Neural cell (in vitro differentiated cells): ENCODE results near the gene PGC.

Experiments
- EP300 ChIP-seq: fragments of 450-650 bp; conservative IDR thresholded peaks from 2 replicates; pipeline ENCODE4 v1.6.1; 2014; ENCODE audit warnings: antibody characterized with exemption, mild to moderate bottlenecking, moderate library complexity; ENCODE audit not compliant: poor library complexity, severe bottlenecking
- EZH2 ChIP-seq: fragments of 200-600, 300-800 bp; shearing (Covaris generic), sonication (generic); IDR thresholded peaks from 2 replicates; pipeline ENCODE4 v1.6.1; 2014; ENCODE audit warnings: antibody characterized with exemption, low read length, borderline replicate concordance, mild to moderate bottlenecking; ENCODE audit not compliant: insufficient read depth, poor library complexity, severe bottlenecking
- MXI1 ChIP-seq: fragments of 450-650 bp; conservative IDR thresholded peaks from 2 replicates; pipeline ENCODE4 v1.6.1; 2014; ENCODE audit warnings: antibody characterized with exemption, mild to moderate bottlenecking; ENCODE audit not compliant: poor library complexity, severe bottlenecking
- POLR2AphosphoS5 ChIP-seq: IDR thresholded peaks from 2 replicates; pipeline ENCODE4 v1.6.1; 2012
- RAD21 ChIP-seq: fragments of 450-650 bp; conservative IDR thresholded peaks from 2 replicates; pipeline ENCODE4 v1.6.1; 2014; ENCODE audit warnings: antibody characterized with exemption, mild to moderate bottlenecking, moderate library complexity
- SMC3 ChIP-seq: fragments of 450-650 bp; conservative IDR thresholded peaks from 2 replicates; pipeline ENCODE4 v1.6.1; 2014; ENCODE audit warnings: antibody characterized with exemption, mild to moderate bottlenecking, moderate library complexity; ENCODE audit not compliant: poor library complexity
- TAF1 ChIP-seq: IDR thresholded peaks from 2 replicates; pipeline ENCODE4 v1.6.1; 2012; ENCODE audit warnings: low read depth
- TF ChIP-seq, protein P1 (sequence below): fragments of 450-650 bp; IDR thresholded peaks from 2 replicates; pipeline ENCODE4 v1.5.1; 2014; ENCODE audit warnings: antibody characterized with exemption, mild to moderate bottlenecking, moderate library complexity; ENCODE audit not compliant: poor library complexity, severe bottlenecking
- TF ChIP-seq, protein P2 (sequence below): IDR thresholded peaks from 2 replicates; pipeline ENCODE4 v1.6.1; 2012; ENCODE audit warnings: borderline replicate concordance

DNA sequence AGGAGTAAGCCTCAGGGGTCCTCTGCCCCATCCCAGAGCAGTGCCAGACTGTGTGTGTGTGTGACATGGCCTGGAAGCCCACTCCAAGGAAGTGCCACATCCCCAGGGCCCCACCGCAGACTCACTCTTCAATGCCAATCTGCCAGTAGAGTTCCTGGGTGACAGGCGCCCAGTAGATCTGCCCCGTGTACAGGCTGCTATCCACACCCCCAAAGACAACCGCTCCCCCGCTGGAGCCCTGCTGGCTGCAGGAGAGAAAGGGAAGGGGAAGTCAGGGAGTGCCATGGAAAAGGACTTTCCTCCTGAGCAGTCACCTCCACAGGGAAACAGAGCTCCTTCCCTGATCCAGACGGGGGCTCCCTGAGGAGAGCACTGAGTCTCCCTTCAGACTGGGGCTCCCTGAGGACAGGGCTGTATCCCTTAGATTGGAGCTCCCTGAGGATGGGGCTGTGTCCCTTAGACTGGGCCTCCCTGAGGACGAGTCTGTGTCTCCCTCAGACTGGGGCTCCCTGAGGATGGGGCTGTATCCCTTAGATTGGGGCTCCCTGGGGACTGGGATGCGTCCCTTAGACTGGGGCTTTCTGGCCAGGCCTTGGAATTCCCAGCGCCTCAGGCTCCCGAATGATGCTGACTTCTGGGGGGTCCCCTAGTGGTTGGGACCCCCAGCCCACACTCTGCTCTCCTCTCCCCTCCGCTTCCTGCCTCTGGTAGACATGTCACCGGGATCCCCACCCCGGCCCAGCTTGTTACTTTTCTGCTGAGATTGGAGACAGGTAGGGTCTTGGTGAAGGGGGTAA, 6.6 kb downstream of the PGC start:
- TF ChIP-seq, protein P1, sequence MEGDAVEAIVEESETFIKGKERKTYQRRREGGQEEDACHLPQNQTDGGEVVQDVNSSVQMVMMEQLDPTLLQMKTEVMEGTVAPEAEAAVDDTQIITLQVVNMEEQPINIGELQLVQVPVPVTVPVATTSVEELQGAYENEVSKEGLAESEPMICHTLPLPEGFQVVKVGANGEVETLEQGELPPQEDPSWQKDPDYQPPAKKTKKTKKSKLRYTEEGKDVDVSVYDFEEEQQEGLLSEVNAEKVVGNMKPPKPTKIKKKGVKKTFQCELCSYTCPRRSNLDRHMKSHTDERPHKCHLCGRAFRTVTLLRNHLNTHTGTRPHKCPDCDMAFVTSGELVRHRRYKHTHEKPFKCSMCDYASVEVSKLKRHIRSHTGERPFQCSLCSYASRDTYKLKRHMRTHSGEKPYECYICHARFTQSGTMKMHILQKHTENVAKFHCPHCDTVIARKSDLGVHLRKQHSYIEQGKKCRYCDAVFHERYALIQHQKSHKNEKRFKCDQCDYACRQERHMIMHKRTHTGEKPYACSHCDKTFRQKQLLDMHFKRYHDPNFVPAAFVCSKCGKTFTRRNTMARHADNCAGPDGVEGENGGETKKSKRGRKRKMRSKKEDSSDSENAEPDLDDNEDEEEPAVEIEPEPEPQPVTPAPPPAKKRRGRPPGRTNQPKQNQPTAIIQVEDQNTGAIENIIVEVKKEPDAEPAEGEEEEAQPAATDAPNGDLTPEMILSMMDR: no peak
- TF ChIP-seq, protein P2, sequence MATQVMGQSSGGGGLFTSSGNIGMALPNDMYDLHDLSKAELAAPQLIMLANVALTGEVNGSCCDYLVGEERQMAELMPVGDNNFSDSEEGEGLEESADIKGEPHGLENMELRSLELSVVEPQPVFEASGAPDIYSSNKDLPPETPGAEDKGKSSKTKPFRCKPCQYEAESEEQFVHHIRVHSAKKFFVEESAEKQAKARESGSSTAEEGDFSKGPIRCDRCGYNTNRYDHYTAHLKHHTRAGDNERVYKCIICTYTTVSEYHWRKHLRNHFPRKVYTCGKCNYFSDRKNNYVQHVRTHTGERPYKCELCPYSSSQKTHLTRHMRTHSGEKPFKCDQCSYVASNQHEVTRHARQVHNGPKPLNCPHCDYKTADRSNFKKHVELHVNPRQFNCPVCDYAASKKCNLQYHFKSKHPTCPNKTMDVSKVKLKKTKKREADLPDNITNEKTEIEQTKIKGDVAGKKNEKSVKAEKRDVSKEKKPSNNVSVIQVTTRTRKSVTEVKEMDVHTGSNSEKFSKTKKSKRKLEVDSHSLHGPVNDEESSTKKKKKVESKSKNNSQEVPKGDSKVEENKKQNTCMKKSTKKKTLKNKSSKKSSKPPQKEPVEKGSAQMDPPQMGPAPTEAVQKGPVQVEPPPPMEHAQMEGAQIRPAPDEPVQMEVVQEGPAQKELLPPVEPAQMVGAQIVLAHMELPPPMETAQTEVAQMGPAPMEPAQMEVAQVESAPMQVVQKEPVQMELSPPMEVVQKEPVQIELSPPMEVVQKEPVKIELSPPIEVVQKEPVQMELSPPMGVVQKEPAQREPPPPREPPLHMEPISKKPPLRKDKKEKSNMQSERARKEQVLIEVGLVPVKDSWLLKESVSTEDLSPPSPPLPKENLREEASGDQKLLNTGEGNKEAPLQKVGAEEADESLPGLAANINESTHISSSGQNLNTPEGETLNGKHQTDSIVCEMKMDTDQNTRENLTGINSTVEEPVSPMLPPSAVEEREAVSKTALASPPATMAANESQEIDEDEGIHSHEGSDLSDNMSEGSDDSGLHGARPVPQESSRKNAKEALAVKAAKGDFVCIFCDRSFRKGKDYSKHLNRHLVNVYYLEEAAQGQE: no peak
- TF ChIP-seq EZH2: no peak
- TF ChIP-seq POLR2AphosphoS5: no peak
- TF ChIP-seq SMC3: no peak
- no peak for TF ChIP-seq EP300
- TF ChIP-seq TAF1: no peak
- no peak for TF ChIP-seq RAD21
- TF ChIP-seq MXI1: no peak
